ENCODE data around the gene FFAR3.

FFAR3 gene

DNA sequence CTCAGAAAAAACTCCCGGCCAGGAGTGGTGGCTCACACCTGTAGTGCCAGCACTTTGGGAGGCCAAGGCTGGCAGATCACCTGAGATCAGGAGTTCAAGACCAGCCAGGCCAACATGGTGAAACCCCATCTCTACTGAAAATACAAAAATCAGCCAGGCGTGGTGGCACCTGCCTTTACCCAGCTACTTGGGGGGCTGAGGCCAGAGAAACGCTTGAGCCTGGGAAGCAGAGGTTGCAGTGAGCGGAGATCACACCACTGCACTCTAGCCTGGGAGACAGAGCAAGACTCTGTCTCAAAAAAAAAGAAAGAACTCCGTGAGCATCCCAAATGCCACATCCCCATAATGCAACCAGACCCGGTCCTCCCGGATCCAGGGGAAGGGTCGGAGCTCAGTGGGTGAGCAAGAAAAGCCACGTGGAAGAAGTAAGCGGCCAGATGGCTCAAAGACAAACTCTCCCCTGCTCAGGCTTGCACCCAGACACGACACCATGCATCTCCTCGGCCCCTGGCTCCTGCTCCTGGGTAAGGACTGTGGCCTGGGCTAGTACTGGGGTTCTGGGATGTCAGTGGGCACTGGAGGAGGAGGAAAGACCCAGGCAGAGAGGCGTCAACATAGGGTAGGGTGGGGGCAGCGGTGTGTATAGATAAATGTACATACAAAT lies 26.6 kb upstream of the FFAR3 start:
- no peak for FAIRE-seq

DNA sequence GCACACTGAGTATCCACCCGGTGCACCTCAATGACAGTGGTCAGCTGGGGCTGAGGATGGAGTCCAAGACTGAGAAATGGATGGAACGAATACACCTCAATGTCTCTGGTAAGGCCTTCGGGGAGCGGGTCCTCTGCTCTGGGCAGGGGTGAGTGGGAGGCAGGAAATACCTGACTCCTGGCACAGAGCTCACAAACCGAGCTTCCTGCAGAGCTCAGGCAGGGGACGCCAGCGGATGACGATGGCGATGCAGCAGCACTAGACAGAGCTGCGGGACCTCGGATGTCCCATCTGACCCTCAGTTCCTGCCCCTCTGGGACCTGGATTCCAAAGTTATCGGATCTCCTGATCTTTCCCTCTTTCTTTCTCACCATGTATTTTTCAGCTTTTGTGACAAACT lies 25.4 kb upstream of the FFAR3 start:
- FAIRE-seq: no peak

DNA sequence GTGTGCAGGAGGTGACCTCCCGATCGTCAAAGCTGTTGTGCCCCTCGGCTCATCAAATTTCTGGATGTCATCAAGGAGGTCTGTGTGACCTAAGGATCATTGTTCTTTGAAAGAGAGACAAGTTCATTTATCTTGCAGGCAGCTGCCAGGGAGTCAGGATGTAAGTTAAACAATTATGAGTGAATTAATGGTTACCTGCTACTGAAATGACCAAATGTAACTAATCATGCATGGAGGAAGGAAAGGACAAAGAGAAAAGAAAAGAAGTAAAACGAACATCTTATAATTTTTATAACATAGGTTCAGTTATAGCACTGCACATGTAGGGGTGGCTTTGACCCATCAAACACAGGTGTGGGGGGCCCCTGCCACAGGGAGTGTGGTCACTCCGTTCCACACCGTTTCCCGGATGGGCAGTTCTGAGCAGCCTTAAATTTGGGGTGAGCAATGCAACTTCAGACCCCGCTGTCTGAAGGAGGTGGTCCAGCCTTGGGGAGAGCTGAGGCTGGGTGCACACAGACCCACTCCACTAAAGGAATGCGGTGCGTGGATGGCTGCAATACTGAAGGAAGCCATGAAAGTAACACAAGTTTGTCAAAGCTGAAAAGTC lies 24.0 kb upstream of the FFAR3 start:
- no peak for FAIRE-seq

DNA sequence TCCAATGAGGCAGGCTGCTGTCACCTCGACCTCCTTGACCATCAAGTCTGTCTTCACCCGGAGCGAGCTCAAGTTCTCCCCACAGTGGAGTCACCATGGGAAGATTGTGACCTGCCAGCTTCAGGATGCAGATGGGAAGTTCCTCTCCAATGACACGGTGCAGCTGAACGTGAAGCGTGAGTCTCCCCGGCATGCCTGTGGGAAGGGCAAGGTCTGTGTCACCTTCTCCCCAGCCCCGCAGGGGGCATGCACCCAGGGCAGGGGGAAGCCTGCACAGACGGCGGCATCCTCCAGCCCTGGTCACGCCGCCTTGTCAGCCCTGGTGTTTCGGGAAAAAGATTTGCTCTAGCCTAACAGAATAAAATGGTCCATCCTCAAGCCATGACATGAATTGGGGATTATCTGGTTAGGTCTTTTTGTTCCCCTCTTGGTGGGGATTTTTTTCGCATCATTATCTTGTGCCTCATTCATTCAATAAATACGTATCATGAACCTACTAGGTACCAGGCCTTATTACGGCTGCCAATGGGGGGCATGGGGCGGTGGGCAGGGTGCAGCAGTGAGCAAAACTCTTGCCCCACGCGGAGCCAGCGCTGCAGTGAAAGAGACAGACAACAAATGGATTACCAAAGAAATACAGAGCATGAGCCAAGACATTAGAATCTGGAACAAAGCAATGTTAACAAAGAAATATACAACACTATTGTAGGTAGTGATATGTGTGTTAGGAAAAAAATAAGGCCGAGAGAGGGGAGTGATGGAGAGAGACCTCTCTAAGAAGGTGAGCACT lies 21.9 kb upstream of the FFAR3 start:
- no peak for FAIRE-seq

DNA sequence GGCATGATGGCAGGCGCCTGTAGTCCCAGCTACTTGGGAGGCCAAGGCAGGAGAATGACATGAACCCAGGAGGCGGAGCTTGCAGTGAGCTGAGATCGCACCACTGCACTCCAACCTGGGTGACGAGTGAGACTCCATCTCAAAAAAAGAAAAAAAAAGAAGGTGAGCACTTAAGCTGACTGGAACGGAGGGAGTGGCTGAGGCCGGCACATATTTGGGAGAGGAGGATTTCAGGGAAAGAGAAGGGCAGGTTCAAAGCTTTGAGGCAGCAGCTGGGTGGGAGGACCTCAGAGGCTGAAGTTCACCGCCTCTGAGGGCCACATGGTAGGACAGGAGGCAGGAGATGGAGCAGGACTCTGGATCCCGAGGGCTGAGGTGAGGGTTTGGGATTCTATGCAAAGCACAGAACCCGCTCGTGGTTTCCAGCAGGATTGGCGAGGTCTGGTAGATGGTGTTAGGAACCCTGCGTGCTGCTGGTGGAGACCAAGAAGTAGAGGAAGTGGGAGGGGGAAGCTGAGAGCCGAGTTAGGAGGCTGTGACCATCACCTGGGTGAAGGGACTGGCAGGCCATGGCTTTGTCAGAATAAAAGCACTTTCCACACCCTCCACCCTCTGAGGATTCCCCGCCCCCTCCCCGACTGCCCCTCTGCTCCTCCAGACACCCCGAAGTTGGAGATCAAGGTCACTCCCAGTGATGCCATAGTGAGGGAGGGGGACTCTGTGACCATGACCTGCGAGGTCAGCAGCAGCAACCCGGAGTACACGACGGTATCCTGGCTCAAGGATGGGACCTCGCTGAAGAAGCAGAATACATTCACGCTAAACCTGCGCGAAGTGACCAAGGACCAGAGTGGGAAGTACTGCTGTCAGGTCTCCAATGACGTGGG lies 20.9 kb upstream of the FFAR3 start:
- FAIRE-seq: no peak

DNA sequence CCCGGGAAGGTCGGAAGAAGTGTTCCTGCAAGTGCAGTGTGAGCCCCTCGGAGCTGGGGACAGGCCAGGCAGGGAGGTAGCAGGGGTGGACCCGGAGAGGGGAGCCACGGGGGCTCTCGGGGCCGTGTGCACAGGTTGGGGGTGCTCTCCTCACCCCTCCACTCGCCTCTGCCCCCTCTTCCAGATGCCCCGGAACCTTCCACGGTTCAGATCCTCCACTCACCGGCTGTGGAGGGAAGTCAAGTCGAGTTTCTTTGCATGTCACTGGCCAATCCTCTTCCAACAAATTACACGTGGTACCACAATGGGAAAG lies 20.3 kb upstream of the FFAR3 start:
- no peak for FAIRE-seq

DNA sequence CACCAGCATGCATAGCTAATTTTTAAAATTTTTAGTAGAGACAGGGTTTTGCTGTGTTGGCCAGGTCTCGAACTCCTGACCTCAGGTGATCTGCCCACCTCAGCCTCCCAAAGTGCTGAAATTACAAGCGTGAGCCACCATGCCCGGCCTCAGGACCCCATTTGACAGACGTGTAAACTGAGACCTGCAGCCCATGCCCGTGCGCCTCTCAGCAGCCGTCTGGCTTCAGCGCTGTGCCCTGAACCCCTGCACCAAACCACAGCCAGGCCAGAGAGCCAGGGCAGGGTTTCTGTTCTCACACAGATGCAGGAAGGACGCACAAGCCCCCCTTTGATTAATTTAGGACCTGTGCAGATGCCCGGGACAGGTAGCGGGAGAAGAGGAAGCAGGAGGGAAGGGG lies 17.8 kb upstream of the FFAR3 start:
- FAIRE-seq: no peak

DNA sequence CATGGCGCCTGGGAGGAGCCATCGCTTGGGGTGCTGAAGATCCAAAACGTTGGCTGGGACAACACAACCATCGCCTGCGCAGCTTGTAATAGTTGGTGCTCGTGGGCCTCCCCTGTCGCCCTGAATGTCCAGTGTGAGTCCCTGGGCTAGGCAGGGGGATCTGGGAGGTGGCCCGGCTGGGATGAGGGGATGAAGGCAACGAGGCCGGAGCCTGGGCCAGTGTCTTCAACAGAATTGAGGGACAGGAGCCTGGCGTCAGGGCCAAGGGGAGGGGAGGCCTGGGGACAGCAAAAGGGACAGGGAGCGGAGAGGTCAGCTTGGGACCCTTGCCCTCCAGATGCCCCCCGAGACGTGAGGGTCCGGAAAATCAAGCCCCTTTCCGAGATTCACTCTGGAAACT lies 17.3 kb upstream of the FFAR3 start:
- no peak for FAIRE-seq

DNA sequence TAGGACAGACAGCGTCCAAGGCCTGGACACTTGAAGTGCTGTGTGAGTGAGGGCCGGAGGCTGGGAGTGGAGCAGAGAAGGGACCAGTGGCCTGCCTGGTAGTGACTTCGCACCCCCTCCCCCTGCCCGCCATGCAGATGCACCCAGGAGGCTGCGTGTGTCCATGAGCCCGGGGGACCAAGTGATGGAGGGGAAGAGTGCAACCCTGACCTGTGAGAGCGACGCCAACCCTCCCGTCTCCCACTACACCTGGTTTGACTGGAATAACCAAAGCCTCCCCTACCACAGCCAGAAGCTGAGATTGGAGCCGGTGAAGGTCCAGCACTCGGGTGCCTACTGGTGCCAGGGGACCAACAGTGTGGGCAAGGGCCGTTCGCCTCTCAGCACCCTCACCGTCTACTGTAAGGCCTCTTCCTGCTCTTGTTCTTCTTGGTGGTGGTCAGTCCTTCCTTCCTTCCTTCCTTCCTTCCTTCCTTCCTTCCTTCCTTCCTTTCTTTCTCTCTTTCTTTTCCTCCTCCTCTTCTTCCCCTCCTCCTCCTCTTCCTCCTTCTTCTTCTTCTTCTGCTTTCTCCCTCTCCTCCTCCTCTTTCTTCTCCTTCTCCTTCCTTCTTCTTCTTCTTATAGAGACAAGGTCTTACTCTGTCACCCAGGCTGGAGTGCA lies 16.6 kb upstream of the FFAR3 start:
- FAIRE-seq: no peak

DNA sequence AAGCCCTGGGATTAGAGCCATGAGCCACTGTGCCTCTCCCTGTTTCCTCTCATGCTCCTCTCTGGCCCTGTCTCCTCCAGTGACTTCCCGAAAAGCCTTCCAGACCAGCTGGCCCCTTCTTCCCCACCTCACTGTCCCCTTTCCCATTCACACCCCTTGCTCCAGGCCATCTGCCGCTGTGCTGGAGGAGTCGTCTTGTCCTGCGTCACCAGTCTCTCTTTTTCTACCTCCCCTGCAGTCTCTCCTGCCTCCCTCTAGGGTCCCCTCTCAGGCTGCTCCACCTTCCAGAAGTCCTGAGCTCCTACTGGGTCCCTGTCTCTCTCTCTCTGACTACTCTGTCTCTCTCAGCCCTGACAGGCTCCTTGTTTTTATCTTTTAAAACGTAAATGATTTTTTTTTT lies 15.8 kb upstream of the FFAR3 start:
- FAIRE-seq: no peak

DNA sequence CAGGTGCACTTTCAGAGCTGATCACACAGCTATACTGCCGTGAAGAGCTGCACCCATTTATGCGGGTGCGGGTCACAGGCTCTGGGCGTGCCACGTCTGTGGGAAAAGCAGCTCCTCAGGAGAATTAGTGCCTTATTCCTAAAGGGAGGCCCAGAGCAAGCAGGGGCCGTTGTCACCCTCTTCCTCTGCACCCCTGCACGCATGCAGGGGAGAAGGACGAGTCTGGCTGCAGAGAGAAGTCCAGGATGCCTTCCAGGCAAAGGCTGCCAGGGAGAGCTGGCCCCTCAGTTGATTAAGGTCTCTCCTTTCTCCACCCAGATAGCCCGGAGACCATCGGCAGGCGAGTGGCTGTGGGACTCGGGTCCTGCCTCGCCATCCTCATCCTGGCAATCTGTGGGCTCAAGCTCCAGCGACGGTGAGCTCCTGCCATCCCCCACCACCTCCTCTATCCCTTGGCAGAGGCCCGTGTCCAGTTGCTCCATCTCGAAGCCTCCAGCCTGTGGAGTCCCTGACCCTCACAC lies 13.7 kb upstream of the FFAR3 start:
- no peak for FAIRE-seq

DNA sequence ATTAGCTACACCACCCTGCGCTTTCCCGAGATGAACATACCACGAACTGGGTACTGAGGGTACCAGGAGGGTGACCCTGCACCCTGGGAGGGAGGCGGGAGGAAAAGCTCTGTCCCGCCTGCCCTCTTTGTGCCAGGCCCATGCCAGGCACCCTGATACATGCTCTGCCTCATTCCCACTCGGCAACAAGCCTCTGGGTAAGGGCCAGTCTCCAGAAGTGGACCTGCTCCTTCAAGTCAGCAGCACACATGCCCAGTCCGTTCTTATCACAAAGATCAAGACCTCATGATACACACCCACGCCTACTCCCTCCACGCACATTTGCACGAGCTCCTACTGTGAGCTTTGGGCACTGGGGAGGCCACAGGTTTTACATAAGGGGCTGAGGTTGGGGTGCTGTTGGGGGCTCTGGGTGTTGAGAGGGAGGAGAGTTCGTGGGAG lies 12.6 kb upstream of the FFAR3 start:
- no peak for FAIRE-seq

DNA sequence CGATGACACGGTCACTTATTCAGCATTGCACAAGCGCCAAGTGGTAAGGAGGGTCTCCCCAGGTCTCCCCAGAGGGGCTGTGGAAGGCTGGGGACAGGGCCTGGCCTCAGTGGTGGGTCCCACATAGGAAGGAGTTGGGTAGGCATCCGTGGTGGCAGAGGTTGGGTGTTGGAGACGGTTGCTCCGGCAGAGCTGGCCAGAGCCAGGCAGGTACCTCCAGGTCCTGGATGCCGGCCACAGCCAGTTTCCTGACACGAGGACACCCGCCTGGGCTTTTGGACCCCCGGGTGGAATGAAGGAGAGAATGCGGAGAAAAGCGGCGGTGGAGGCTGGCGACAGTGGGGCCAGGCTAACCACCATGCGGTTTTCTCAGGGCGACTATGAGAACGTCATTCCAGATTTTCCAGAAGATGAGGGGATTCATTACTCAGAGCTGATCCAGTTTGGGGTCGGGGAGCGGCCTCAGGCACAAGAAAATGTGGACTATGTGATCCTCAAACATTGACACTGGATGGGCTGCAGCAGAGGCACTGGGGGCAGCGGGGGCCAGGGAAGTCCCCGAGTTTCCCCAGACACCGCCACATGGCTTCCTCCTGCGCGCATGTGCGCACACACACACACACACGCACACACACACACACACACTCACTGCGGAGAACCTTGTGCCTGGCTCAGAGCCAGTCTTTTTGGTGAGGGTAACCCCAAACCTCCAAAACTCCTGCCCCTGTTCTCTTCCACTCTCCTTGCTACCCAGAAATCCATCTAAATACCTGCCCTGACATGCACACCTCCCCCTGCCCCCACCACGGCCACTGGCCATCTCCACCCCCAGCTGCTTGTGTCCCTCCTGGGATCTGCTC lies 11.8 kb upstream of the FFAR3 start:
- FAIRE-seq: no peak

DNA sequence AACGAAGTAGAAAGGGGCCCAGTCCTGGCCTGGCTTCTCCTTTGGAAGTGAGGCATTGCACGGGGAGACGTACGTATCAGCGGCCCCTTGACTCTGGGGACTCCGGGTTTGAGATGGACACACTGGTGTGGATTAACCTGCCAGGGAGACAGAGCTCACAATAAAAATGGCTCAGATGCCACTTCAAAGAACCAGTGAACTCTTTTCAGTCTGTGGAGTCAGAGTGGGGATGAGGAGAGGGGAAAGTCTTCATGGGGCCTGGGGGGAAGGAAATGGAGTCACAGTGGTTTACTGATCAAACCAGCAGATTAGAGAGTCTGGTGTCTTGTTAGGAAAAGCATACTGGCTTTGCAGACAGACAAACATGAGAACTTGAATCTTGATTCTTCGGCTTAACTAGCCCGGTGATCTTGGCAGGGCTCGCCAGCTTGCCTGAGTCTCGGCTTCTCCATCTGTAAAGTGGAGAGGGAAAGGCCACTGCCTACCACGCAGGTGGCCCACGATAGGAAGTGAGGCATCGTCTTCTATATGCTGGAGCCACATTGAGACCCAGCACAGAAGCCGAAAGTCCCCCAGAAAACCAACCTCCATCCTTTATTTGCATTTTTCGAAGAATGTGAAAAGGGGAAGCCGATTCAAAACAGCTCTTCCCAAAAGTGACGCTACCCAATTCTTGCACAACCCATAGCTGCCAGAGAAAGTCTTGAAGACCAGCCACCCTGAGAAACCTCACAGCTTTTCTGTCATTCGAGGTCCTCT lies 10.9 kb upstream of the FFAR3 start, which contains the start of gene FFAR1:
Gene FFAR1, plus strand, starts transcription at position 732 of the 759 bp plus-strand sequence. CDS start 3,650 bp downstream, outside the sequence.
- no peak for FAIRE-seq

DNA sequence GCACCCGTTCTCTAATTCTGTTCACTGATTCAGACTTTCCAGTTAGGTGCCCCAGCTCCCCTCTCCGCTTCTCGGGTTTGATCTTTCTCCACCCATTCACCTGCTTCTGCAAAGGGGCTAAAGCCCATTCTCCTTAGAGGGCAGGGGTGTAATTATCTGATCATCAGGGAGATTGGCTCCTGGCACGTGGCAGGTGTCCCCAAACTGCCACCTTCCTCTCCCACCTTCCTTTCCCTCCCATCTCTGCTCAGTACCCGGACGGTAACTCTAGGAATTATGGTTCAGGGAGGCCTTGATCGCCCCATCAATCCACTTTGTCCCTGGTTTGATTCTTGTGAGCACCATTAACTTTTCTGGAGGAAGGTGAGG lies 10.3 kb upstream of the FFAR3 start:
- FAIRE-seq: no peak

DNA sequence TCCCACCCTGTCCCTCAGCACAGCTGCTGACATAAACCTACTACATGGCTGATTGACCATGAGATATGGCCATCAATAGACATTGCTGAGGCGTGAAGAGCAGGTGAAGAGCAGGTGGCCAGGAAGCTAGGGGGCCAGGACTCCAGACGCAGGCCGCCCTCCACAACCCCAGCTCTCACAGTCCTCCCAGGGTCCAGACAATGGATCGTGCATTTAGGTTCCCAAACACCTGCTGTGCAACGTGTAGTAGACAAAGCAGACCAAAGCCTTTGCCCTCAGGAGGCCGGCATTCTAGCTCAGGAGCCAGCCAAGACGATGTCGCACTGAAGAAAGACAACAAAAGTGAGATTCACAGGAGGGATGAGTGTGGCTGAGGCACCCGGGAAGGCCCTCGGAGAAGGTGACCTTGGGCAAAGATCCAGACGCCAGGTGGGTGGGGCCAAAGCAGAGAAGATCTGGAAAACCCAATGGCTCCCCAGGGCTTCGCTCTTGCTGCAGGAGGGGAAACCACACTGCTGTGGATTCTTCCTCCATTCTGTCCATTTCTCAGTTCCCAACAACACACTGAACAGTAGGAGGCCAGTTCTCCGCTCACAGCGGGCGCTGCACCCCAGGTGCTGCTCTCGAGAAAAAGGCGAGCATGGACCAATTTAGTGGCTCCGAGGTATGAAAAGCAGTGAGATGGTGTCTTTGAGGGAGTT lies 9.2 kb upstream of the FFAR3 start:
- FAIRE-seq: no peak

DNA sequence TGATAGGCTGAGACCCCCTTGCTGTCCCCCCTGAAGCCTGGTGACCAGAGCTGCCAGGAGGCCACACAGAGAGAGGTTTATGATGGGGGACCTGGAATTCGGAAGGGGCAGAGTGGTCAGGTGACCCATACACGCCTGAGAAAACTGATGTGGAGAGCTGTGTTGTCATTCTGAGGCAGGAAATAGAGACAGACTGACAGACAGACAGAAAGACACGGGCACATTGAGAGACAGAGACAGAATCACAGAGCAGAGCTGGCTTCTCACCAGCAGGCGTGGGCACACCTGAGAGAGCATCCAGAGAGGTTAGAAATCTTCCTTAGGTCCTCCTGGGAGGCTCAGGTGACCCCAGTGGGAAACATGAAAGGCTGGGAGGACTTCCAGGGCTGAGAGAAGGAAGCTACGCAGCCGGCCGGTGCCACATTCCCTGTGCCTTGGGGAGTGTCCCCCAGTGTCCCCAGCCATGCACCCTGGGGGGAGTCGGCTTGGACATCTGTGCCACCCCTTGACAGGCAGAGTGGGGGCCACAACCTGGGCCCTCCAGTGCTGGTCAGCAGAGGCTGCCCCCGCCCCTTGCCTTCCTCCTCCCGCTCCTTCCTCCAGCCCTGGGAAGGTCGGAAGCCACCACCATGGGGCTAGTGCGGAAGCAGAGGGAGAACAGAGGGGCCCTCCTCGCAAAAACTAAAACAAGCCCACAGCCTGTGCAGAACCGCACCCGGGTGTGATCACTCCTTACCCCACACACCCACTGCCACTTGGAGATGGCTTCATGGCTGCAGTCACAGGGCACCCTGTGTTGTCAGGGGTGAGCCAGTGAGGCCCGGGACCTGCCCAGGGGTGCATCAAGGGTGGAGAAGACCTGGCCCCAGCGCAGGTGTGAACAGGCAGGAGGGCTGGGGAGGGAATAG lies 8.4 kb upstream of the FFAR3 start:
- FAIRE-seq: no peak

DNA sequence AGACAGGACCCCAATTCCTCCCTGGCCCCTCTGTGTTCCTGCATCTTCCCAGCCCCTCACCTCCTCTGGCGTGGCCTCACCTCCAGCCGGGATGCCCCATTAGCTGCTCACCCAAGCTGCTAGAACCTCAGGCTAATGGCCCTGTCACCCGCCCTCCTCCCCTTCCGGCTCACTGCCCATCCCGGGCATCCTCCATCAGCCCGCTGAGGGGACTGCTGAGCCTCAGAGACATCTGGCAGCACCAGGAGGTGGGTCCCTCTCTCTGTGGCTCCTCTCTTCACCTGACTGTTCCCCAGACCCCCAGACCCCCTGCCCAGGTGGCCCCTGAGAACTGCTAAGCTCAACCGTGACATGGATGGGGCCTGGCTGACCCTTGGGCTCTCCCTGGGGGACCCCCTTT lies 7.7 kb upstream of the FFAR3 start:
- no peak for FAIRE-seq
